Thoracic aorta (tissue), 2 donors: ENCODE data around the gene NKAIN2. TPM values are rescaled to one million over a fixed set of nuclear protein-coding genes. Genes with fewer than 3 reads are reported as not detected.
"Not testable (repeated sequence)": the region's sequence is repeated elsewhere in the genome, so short reads cannot be mapped to it uniquely, and the experiment has no call there.

Source experiments
- ATAC-seq: fragments of 150-250 bp; one replicate; pipeline ENCODE4 v1.8.0; 2017; ENCODE audit warnings: low read depth; ENCODE audit not compliant: insufficient number of reproducible peaks, low FRiP score
- DNase-seq: peaks from one replicate; pipeline ENCODE4 v3.0.0-alpha.2; 2020; ENCODE audit warnings: low spot score
- H3K27ac ChIP-seq, 2 donors: fragments of 200-600 bp; sonication (generic); 1 replicate in 1 of 2; 2 replicates in 1 of 2; pipeline ENCODE4 v1.5.1; 2016; ENCODE audit warnings: mild to moderate bottlenecking in 2 of 2, moderate library complexity in 2 of 2
- H3K27me3 ChIP-seq: fragments of 200-600 bp; sonication (generic); replicated peaks from 2 replicates; pipeline ENCODE4 v1.6.0; 2016; ENCODE audit warnings: mild to moderate bottlenecking; ENCODE audit not compliant: insufficient read depth
- H3K36me3 ChIP-seq: fragments of 200-600 bp; sonication (generic); one replicate; pipeline ENCODE4 v1.5.1; 2016
- H3K4me1 ChIP-seq, 2 donors: fragments of 200-600 bp; sonication (generic); 1 replicate in 1 of 2; 2 replicates in 1 of 2; pipeline versions ENCODE4 v1.5.1 to v1.6.0; 2016; ENCODE audit warnings: low read depth in 2 of 2, mild to moderate bottlenecking in 1 of 2; ENCODE audit not compliant: control insufficient read depth in 1 of 2
- H3K4me3 ChIP-seq: fragments of 200-600 bp; sonication (generic); 2 replicates; pipeline ENCODE4 v1.5.1; 2016; ENCODE audit warnings: mild to moderate bottlenecking
- H3K9me3 ChIP-seq: fragments of 200-600 bp; sonication (generic); 2 replicates; pipeline ENCODE4 v1.5.1; 2016
- total RNA-seq, 2 donors: library from RNA; depleted of rRNA; stranded (reverse); fragments of >200 nt; gene quantifications; one replicate each; pipeline versions ENCODE4 v1.1.0 to v1.2.3, GENCODE V29; 2016
- TF ChIP-seq, protein P1 (sequence below): fragments of 200-600 bp; sonication (generic); IDR thresholded peaks from one replicate; pipeline ENCODE4 v1.5.1; 2019; ENCODE audit warnings: antibody characterized with exemption

Gene NKAIN2
- total RNA-seq, 2 donors from 2014 or later = 0.28 TPM; not detected in 1

GRCh38 chr6:124557873-124558272 is 754.2 kb downstream of the NKAIN2 start:
- H3K9me3 ChIP-seq = no peaks in the 10 kb centered on the region
- TF ChIP-seq, protein P1, sequence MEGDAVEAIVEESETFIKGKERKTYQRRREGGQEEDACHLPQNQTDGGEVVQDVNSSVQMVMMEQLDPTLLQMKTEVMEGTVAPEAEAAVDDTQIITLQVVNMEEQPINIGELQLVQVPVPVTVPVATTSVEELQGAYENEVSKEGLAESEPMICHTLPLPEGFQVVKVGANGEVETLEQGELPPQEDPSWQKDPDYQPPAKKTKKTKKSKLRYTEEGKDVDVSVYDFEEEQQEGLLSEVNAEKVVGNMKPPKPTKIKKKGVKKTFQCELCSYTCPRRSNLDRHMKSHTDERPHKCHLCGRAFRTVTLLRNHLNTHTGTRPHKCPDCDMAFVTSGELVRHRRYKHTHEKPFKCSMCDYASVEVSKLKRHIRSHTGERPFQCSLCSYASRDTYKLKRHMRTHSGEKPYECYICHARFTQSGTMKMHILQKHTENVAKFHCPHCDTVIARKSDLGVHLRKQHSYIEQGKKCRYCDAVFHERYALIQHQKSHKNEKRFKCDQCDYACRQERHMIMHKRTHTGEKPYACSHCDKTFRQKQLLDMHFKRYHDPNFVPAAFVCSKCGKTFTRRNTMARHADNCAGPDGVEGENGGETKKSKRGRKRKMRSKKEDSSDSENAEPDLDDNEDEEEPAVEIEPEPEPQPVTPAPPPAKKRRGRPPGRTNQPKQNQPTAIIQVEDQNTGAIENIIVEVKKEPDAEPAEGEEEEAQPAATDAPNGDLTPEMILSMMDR = no peak
- H3K27me3 ChIP-seq = no peaks in the 10 kb centered on the region
- H3K4me3 ChIP-seq = no peak overlapping the region
- ATAC-seq (no peak), DNase-seq (no peak)
- no peaks in the 10 kb centered on the region for H3K36me3 ChIP-seq
- no peaks in the 10 kb centered on the region for H3K4me1 ChIP-seq
- no peak overlapping the region for H3K27ac ChIP-seq

- H3K4me1 ChIP-seq, H3K9me3 ChIP-seq, ATAC-seq, H3K4me3 ChIP-seq, H3K36me3 ChIP-seq, H3K27ac ChIP-seq, H3K27me3 ChIP-seq, DNase-seq: not testable (repeated sequence)
Measured at GRCh38 chr6:124560078-124560477, 756.4 kb downstream of the NKAIN2 start.

DNA sequence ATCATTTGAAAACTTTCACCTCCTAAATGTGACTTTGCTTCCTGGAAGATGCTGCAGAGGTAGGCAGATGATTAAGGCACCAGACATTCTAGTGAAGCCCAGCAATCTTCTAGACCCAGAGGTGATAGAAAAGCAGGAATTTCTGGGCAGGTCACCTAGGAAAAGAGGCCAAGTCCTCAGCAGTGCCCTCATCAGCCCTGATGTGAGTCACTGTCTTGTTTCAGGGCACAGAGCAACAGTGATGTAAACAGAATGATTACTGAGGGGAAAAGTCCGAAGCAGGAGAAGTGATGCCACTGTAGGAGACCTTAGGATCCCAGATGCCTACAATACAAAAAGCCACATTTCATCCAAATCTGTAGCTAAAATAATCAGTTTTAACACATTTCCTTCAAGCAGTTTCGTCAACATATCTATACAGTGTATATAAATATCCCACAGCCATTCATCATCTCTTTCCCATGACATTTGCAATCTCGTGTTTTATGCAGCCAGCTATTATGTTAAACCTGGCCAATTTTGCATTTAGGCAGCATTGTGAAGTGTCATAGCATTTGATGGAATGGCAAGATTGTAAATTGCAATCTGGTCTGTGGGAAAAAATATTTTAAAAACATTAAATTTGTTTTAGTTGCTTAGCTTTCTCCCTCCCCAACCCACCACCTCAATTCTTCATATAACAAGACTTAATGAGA is 757.4 kb downstream of the NKAIN2 start:
- no peaks in the 10 kb centered on the region for H3K4me1 ChIP-seq
- ATAC-seq (no peak), DNase-seq (no peak)
- TF ChIP-seq, protein P1 = no peak
- no peak overlapping the region for H3K4me3 ChIP-seq
- H3K27ac ChIP-seq = no peak overlapping the region
- no peaks in the 10 kb centered on the region for H3K36me3 ChIP-seq
- no peaks in the 10 kb centered on the region for H3K9me3 ChIP-seq
- H3K27me3 ChIP-seq = no peaks in the 10 kb centered on the region

- Histone ChIP-seq H3K27me3 (no peaks in the 10 kb centered on the region), H3K9me3 (no peaks in the 10 kb centered on the region), H3K4me1 (no peaks in the 10 kb centered on the region), H3K36me3 (no peaks in the 10 kb centered on the region), H3K4me3 (no peak overlapping the region), H3K27ac (no peak overlapping the region)
- DNase-seq (no peak), ATAC-seq (no peak)
- TF ChIP-seq, protein P1 = no peak
Measured at GRCh38 chr6:124561635-124562130, 758.0 kb downstream of the NKAIN2 start.

GRCh38 chr6:124564125-124564524 is 760.5 kb downstream of the NKAIN2 start:
- not testable (repeated sequence) for H3K36me3 ChIP-seq, H3K4me1 ChIP-seq, H3K9me3 ChIP-seq, H3K27me3 ChIP-seq, ATAC-seq, H3K4me3 ChIP-seq, H3K27ac ChIP-seq, DNase-seq

- Histone ChIP-seq H3K9me3 (no peaks in the 10 kb centered on the region), H3K36me3 (no peaks in the 10 kb centered on the region), H3K27me3 (no peaks in the 10 kb centered on the region), H3K4me1 (no peaks in the 10 kb centered on the region), H3K4me3 (no peak overlapping the region), H3K27ac (no peak overlapping the region)
- TF ChIP-seq, protein P1 = no peak
- no peak for DNase-seq
- ATAC-seq = no peak
Measured at GRCh38 chr6:124567401-124567800, 763.7 kb downstream of the NKAIN2 start.
